Measurements from ENCODE around the gene IQCN.
A peak's percentile ranks its signal among the peaks of the same experiment; 100 is the strongest.

Gene IQCN

DNA sequence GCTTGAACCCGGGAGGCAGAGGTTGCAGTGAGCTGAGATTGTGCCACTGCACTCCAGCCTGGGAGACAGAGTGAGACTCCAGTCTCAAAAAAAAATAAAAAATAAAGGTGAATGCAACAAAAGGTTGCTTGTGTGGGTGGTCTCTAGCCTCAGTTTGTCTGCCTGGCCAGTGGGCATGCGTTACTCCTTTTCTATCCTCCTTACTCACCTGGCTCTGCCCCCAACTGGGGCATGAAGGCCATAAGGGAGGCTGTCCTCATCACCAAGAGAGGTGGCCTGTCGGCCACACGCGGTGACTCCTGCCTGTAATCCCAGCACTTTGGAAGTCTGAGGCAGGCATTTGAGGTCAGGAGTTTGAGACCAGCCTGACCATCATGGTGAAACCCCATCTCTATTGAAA lies 9.1 kb upstream of the IQCN start:
- H3K27ac ChIP-seq = peak overlapping the region; percentile 99
- TF ChIP-seq, protein P1, sequence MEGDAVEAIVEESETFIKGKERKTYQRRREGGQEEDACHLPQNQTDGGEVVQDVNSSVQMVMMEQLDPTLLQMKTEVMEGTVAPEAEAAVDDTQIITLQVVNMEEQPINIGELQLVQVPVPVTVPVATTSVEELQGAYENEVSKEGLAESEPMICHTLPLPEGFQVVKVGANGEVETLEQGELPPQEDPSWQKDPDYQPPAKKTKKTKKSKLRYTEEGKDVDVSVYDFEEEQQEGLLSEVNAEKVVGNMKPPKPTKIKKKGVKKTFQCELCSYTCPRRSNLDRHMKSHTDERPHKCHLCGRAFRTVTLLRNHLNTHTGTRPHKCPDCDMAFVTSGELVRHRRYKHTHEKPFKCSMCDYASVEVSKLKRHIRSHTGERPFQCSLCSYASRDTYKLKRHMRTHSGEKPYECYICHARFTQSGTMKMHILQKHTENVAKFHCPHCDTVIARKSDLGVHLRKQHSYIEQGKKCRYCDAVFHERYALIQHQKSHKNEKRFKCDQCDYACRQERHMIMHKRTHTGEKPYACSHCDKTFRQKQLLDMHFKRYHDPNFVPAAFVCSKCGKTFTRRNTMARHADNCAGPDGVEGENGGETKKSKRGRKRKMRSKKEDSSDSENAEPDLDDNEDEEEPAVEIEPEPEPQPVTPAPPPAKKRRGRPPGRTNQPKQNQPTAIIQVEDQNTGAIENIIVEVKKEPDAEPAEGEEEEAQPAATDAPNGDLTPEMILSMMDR (IDR thresholded peaks at IDR 0.05) = no peak
- no peak for TF ChIP-seq ZFX (IDR thresholded peaks at IDR 0.05; ENCODE audit: borderline replicate concordance)

DNA sequence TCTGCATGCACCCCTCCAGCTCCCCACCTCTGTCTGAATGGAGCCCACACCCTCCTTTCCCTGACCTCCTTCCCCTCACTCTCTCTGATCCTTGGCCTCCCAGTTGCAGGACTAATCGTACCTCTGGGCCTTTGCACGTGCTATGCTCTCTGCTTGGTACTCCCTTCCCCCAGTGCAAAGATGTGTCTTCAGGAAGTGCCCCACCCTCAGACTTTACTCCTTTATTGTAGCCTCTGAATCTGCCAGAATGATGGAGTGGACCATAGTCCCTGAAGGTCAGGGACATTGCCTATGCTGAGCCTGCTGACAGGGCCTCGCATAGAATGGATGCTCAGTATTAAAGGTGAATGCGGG lies 8.5 kb upstream of the IQCN start:
- TF ChIP-seq ZFX (IDR thresholded peaks at IDR 0.05; ENCODE audit: borderline replicate concordance) = no peak
- TF ChIP-seq, protein P1 (IDR thresholded peaks at IDR 0.05) = no peak
- H3K27ac ChIP-seq = peak overlapping the region; percentile 99

DNA sequence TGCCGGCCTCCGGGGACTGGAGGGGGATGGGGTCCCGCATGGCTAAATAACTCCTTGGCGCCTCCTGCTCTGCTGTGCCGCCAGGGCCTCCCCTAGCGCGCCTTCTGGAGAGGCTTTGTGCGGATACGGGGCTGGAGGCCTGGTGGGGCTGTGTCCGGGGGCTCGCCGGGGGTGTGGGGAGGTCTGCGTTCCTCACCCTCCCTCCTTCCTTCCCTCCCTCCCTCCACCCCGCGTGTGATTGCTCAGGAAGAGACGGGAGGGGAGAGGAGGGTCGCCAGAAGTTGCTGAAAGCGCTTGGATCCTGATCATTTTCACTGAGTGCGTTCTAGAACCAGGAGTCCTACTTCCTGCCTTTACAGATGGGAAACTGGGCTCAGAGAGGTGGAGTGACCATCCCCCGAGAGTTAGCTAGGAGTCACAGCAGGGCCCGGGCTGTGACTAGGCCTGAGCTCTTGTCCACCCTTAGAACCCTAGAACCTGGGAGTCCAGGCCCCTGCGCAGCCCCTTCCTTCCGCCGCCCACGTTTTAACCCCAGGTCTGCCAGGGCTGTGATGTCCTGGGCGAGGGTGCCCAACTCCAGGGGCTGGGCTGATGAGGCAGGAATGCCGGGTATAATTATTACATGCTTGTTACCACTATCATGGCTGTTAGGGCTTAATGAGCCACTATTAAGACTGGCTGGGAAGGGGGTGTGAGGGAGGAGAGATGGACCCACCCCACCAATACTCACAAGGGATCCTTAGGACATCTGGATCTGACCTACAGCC lies 8.0 kb upstream of the IQCN start:
- no peak for TF ChIP-seq ZFX (IDR thresholded peaks at IDR 0.05; ENCODE audit: borderline replicate concordance)
- TF ChIP-seq, protein P1 (IDR thresholded peaks at IDR 0.05) = no peak; the same call in 1 of the 2 replicates
- H3K27ac ChIP-seq = peak overlapping the region; percentile 99

DNA sequence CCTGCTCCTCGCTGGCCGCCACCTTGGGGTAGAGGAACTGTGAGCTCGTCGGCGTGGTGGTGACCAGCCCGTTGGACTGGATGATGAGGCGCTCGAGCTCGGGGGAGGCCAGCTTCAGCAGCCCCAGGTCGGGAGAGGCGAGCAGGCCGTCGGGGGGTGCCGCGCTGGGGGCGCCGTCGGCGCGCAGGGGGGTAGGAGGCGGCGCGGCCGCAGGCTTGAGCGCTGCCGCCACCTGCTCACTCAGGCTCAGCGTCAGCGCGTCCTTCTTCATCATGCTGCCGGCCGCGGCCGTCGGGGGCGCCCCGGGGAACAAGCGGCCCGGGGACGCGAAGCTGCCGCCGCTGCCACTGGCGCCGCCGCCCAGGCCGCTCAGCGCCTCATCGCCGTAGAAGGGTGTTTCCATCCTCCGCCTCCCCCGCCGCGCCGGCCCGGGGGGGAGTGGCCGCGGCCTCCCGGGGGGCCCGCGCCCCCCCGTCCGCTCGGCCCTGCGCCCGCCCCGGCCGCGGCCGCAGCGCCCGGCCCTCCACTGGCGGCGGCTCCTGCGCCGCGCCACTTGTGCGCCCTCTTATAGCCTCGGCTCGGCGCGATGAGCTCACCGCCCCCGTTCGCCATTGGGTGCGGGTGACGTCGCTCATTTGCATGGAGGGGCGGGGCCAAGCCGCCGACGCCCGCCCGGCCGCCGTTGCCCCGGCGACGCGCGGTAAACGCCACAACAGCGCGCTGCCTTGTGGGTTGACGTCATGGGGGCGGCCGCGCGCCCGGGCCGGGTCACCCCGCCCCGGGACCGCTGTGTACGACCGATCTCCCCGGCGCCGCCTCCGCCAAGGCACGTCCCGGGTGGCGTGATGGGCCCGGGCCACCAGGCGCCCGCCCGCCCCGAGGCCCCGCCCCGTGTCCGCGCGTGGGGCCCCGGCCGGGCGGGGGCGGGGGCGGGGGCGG lies 7.1 kb upstream of the IQCN start, which contains the start of gene JUND:
Gene JUND, minus strand, starts transcription at position 541 of the 939 bp plus-strand sequence. Its CDS starts 138 bp downstream, at position 403.
- H3K27ac ChIP-seq = peak within 1 kb of the TSS; percentile 99
- TF ChIP-seq, protein P1 (IDR thresholded peaks at IDR 0.05) = no peak
- no peak for TF ChIP-seq ZFX (IDR thresholded peaks at IDR 0.05; ENCODE audit: borderline replicate concordance)

DNA sequence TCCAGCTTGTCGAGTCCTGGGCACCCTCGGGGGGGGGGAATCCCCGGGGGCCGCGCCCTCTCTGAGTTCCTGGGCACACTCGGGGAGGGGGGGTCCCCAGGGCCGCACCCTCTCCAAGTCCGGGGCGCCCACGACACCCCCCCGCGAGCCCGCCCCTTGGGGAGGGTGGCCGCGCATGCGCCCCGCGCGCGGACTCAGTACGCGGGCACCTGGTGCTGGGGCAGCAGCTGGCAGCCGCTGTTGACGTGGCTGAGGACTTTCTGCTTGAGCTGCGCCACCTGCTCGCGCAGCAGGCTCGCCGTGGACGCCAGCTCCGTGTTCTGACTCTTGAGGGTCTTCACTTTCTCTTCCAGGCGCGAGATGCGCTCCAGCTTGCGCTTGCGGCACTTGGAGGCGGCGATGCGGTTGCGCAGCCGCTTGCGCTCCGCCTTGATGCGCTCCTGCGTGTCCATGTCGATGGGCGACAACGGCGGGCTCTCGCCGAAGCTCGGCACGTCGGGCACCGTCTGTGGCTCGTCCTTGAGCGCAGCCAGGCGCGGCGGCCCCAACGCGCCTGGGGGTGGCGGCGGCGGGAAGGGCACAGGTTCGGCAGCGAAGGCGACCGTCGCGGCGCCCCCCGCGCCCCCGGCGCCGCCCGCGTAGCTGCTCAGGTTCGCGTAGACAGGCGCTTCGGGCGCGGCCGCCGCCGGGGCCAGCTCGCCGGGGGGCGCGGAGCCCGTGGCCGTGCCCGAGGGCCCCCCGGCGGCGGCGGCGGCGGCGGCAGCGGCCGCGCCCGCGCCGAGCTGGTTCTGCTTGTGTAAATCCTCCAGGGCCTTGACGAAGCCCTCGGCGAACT lies 6.2 kb upstream of the IQCN start:
- peak overlapping the region; percentile 99 for H3K27ac ChIP-seq
- TF ChIP-seq, protein P1 (IDR thresholded peaks at IDR 0.05) = no peak
- no peak for TF ChIP-seq ZFX (IDR thresholded peaks at IDR 0.05; ENCODE audit: borderline replicate concordance)

DNA sequence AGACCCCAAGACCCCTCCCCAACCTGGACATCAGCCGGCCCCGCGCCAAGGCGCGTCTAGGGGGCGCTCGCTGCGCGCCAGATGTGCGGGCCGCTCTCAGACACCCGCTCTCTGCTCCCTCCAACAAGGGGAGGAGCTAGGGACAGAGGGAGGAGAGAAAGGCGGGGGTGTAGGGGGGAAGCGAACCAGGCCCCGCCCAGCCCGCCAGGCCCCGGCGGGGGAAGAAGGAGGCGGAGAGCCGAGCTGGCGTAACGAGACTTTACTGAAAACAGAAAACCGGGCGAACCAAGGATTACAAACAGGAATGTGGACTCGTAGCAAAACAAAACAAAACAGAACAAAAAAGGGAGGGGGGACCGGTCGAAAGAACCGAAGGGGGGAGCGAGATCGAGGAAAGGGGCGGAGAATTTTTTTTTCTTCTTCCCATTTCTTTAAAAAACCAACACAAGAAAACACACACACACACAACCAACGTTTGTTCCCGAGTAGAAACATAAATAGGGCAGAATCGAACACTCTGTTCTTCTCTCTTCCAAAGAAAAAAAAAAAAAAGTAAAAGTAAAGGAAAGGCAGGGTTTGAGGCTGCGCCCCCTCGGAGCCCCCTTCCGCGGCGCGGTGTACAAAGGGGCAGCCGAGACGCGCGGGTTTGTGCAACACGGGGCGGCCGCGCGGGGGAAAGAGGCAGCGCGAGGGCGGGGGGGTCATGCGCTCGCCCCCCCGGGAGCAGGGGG lies 5.4 kb upstream of the IQCN start:
- TF ChIP-seq, protein P1 (IDR thresholded peaks at IDR 0.05) = peak; percentile 94
- TF ChIP-seq ZFX (IDR thresholded peaks at IDR 0.05; ENCODE audit: borderline replicate concordance) = no peak
- H3K27ac ChIP-seq = peak overlapping the region; percentile 99

Data from 22Rv1 (cell line).